Choroid plexus epithelial cell (primary cell): ENCODE results near the gene FGD4.

Experiments
- DNase-seq: peaks from one replicate; pipeline ENCODE4 v3.0.0-alpha.2; 2010; ENCODE audit warnings: low read depth
- H3K4me3 ChIP-seq: 2 replicates; pipeline ENCODE4 v1.5.1; 2011; ENCODE audit warnings: low read depth, mild to moderate bottlenecking, control low read depth, low read length, moderate library complexity
- TF ChIP-seq, protein P1 (sequence below): conservative IDR thresholded peaks from 2 replicates; pipeline ENCODE4 v1.5.1; 2011; ENCODE audit warnings: low read depth, mild to moderate bottlenecking, control low read depth, inconsistent platforms, low read length, moderate library complexity

Gene FGD4

GRCh38 chr12:32402170-32402569 is 2.8 kb downstream of the FGD4 start:
- no peak for DNase-seq
- TF ChIP-seq, protein P1, sequence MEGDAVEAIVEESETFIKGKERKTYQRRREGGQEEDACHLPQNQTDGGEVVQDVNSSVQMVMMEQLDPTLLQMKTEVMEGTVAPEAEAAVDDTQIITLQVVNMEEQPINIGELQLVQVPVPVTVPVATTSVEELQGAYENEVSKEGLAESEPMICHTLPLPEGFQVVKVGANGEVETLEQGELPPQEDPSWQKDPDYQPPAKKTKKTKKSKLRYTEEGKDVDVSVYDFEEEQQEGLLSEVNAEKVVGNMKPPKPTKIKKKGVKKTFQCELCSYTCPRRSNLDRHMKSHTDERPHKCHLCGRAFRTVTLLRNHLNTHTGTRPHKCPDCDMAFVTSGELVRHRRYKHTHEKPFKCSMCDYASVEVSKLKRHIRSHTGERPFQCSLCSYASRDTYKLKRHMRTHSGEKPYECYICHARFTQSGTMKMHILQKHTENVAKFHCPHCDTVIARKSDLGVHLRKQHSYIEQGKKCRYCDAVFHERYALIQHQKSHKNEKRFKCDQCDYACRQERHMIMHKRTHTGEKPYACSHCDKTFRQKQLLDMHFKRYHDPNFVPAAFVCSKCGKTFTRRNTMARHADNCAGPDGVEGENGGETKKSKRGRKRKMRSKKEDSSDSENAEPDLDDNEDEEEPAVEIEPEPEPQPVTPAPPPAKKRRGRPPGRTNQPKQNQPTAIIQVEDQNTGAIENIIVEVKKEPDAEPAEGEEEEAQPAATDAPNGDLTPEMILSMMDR = no peak
- H3K4me3 ChIP-seq = no peak overlapping the region

DNA sequence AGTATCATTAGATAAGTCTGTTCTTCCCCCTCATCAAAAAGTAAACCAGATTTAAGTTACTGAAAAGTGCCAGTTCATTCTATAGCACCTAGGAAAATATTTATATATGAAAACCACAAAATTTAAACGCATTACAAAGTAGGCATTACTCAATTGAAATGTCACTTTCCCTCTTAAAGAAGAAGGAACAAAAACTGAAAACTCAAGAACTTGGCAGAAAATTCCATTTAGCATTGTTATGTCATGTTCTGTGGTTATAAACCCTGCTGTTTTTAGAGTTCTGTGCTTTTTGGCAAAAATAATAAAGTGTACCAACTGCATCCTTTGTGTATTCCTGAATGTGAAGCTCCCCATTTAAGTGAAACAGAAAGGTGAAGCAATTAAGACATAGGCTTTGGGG is 3.6 kb downstream of the FGD4 start:
- peak; percentile 38 for DNase-seq
- TF ChIP-seq, protein P1 = no peak
- H3K4me3 ChIP-seq = no peak overlapping the region

DNA sequence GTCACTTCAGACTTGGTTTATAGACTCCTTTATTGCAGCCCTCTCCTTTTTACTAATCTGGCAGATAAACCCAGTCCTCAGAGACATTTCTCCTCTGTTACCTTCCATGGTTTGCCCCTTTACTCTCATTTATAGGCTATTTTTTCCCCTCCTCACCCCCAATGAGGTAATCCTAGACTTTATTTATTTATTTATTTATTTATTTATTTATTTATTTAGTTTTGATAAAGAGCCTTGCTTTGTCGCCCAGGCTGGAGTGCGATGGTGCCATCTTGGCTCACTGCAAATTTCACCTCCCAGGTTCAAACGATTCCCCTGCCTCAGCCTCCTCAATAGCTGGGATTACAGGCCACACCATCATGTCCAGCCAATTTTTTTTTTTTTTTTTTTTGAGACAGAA is 8.4 kb downstream of the FGD4 start:
- TF ChIP-seq, protein P1 = no peak
- DNase-seq = no peak
- no peak overlapping the region for H3K4me3 ChIP-seq

DNA sequence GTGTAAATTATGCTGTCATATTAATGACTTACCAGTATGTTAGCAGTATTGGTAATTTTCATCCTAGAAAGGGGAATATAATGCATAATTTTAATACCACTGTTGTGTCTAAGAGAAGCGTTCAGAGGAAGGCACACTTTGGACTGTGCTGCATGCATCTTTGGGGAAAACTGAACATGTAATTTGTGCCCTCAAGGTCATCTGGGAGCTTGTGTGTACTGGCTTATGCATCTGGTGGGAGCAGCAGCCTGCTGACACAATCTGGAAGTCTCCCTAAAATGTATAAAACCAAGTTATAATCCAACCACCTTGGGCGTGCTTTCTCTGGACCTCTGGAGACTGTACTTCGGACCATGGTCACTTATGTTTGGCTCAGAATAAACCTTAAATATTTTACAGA is 14.1 kb downstream of the FGD4 start:
- DNase-seq = no peak
- TF ChIP-seq, protein P1 = no peak
- H3K4me3 ChIP-seq = no peak overlapping the region

GRCh38 chr12:32418221-32418620 is 18.9 kb downstream of the FGD4 start:
- DNase-seq = no peak
- no peak overlapping the region for H3K4me3 ChIP-seq
- TF ChIP-seq, protein P1 = no peak

DNA sequence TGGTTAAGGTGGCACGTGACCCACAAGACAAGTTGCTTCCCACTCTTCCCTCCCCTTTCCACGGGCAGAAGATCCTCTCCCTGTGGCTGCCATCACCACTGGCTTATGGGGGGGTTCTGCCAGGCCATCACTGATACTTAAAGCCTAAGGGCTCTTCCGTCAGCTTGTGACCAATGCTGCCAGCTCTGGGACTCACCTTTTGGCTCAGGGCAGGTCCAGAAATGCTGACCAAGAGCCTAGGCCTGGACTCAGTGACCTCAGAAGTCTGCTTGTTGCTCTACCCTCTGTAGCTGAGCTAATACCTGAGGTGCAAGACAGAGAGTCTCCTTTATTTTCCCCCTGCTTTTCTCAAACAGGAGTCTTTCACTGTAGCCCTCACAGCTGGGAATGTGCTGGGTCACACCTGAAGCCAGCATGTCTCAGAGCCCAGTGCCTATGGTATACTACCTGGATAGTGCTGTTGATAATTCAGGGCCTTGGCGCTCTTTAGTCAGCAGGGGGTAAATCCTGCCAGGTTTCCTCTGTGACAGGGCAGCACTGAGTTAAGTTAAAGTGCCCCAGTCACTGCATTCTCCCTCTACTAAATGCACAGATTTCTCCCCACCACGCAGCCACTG is 19.7 kb downstream of the FGD4 start:
- TF ChIP-seq, protein P1 = no peak
- DNase-seq = no peak
- no peak overlapping the region for H3K4me3 ChIP-seq

GRCh38 chr12:32419520-32419960 is 20.2 kb downstream of the FGD4 start:
- DNase-seq = peak; percentile 63
- TF ChIP-seq, protein P1 = no peak
- H3K4me3 ChIP-seq = no peak overlapping the region
